CD8-positive, alpha-beta memory T cell (primary cell): Measurements from ENCODE around the gene PDGFC. TPM values are rescaled to one million over a fixed set of nuclear protein-coding genes. Genes with fewer than 3 reads are reported as not detected.

Source experiments
- CTCF ChIA-PET: fragments of 350-600 bp; sonication (Branson Sonifier 250); formaldehyde crosslinking; loops from one replicate; lab custom pipeline; 2021; ENCODE audit warnings: antibody characterized with exemption; lab: Charles Lee
- POLR2A ChIA-PET: fragments of 350-600 bp; sonication (Branson Sonifier 250); formaldehyde crosslinking; loops from one replicate; lab custom pipeline; 2021; ENCODE audit warnings: antibody characterized with exemption; lab: Charles Lee
- DNase-seq, 5 donors: peaks; one replicate each; pipeline versions ENCODE4 v3.0.0 to v3.0.0-alpha.2; 2020 to 2022; ENCODE audit warnings: mixed read lengths in 1 of 5
- H3K27ac ChIP-seq: one replicate; pipeline ENCODE4 v1.7.0; 2013; ENCODE audit warnings: low read depth, mild to moderate bottlenecking, low read length, moderate library complexity
- H3K27me3 ChIP-seq: 2 replicates; pipeline ENCODE4 v1.7.0; 2013; ENCODE audit warnings: low read length, mild to moderate bottlenecking; ENCODE audit not compliant: insufficient read depth, poor library complexity, severe bottlenecking
- H3K36me3 ChIP-seq: 2 replicates; pipeline ENCODE4 v1.7.0; 2013; ENCODE audit warnings: mild to moderate bottlenecking, low read length, moderate library complexity; ENCODE audit not compliant: insufficient read depth
- H3K4me1 ChIP-seq: 2 replicates; pipeline ENCODE4 v1.7.0; 2013; ENCODE audit warnings: mild to moderate bottlenecking, low read length, moderate library complexity; ENCODE audit not compliant: insufficient read depth
- H3K4me3 ChIP-seq: 2 replicates; pipeline ENCODE4 v1.7.0; 2013; ENCODE audit warnings: mild to moderate bottlenecking, low read length
- H3K9me3 ChIP-seq: 2 replicates; pipeline ENCODE4 v1.7.0; 2013; ENCODE audit warnings: mild to moderate bottlenecking, low read length
- H3K27ac Mint-ChIP-seq, 8 donors: one replicate each; pipeline ENCODE4 v1.8.0; 2020 to 2021; ENCODE audit warnings: mixed read lengths in 8 of 8, mild to moderate bottlenecking in 6 of 8, inconsistent platforms in 3 of 8, moderate library complexity in 3 of 8
- H3K27me3 Mint-ChIP-seq, 2 donors: one replicate each; pipeline ENCODE4 v1.8.0; 2020 to 2021; ENCODE audit warnings: mixed read lengths in 2 of 2, mild to moderate bottlenecking in 1 of 2, moderate library complexity in 1 of 2
- H3K36me3 Mint-ChIP-seq, 3 donors: one replicate each; pipeline ENCODE4 v1.8.0; 2020 to 2021; ENCODE audit warnings: mixed read lengths in 3 of 3, inconsistent platforms in 1 of 3, mild to moderate bottlenecking in 1 of 3
- H3K4me1 Mint-ChIP-seq, 3 donors: one replicate each; pipeline ENCODE4 v1.8.0; 2020 to 2021; ENCODE audit warnings: mixed read lengths in 3 of 3, inconsistent platforms in 1 of 3, mild to moderate bottlenecking in 1 of 3
- H3K4me3 Mint-ChIP-seq, 7 donors: one replicate each; pipeline ENCODE4 v1.8.0; 2020 to 2021; ENCODE audit warnings: mixed read lengths in 7 of 7, mild to moderate bottlenecking in 6 of 7, moderate library complexity in 4 of 7, inconsistent platforms in 2 of 7
- H3K9me3 Mint-ChIP-seq, 5 donors: one replicate each; pipeline ENCODE4 v1.8.0; 2020 to 2022; ENCODE audit warnings: mixed read lengths in 5 of 5, mild to moderate bottlenecking in 3 of 5, moderate library complexity in 2 of 5, inconsistent platforms in 1 of 5
- polyA plus RNA-seq: library from polyadenylated mRNA; unstranded; fragments of 300-500 nt; fragmentation: Illumina TruSeq; gene quantifications from one replicate; pipeline ENCODE4 v1.2.3, GENCODE V29; 2021
- total RNA-seq, 2 experiments: library from RNA; stranded (reverse); gene quantifications; one replicate each; pipeline ENCODE4 v1.2.3, GENCODE V29; 2021

PDGFC gene
- total and polyA plus RNA-seq, 3 experiments from 2014 or later: 0.13 TPM; not detected in 2

- no peak for DNase-seq
- Mint-ChIP-seq H3K27me3 (no peaks in the 10 kb centered on the region), H3K27ac (no peak overlapping the region), H3K36me3 (no peaks in the 10 kb centered on the region), H3K9me3 (peaks cover 6 to 18% (median 8%) of the 10 kb centered on the region in 5 donors), H3K4me1 (no peaks in the 10 kb centered on the region), H3K4me3 (no peak overlapping the region)
- Histone ChIP-seq H3K4me1 (no peaks in the 10 kb centered on the region), H3K36me3 (no peaks in the 10 kb centered on the region), H3K4me3 (no peak overlapping the region), H3K27ac (no peak overlapping the region), H3K9me3 (no peaks in the 10 kb centered on the region), H3K27me3 (no peaks in the 10 kb centered on the region)
- POLR2A ChIA-PET: no interaction called here
- CTCF ChIA-PET: no interaction called here
These were observed 247.5 kb downstream of the PDGFC start for GRCh38 chr4:156723951-156724668.

- Mint-ChIP-seq H3K27me3 (no peaks in the 10 kb centered on the region), H3K9me3 (peaks cover 4 to 33% (median 10%) of the 10 kb centered on the region in 5 donors), H3K36me3 (no peaks in the 10 kb centered on the region), H3K27ac (no peak overlapping the region), H3K4me1 (no peaks in the 10 kb centered on the region), H3K4me3 (no peak overlapping the region)
- H3K27me3 ChIP-seq: no peaks in the 10 kb centered on the region
- no peaks in the 10 kb centered on the region for H3K9me3 ChIP-seq
- no peak overlapping the region for H3K4me3 ChIP-seq
- no peak for DNase-seq
- H3K27ac ChIP-seq: no peak overlapping the region
- ChIA-PET POLR2A (no interaction called here), CTCF (no interaction called here)
- H3K36me3 ChIP-seq: no peaks in the 10 kb centered on the region
- no peaks in the 10 kb centered on the region for H3K4me1 ChIP-seq
These were observed 253.4 kb downstream of the PDGFC start for GRCh38 chr4:156718226-156718625.

- H3K4me1 Mint-ChIP-seq: no peaks in the 10 kb centered on the region
- CTCF ChIA-PET: no interaction called here
- no peaks in the 10 kb centered on the region for H3K27me3 ChIP-seq
- H3K4me1 ChIP-seq: no peaks in the 10 kb centered on the region
- no peaks in the 10 kb centered on the region for H3K36me3 ChIP-seq
- H3K9me3 ChIP-seq: no peaks in the 10 kb centered on the region
- no peak overlapping the region for H3K27ac ChIP-seq
- H3K4me3 Mint-ChIP-seq: no peak overlapping the region
- H3K27ac Mint-ChIP-seq: no peak overlapping the region
- no peak overlapping the region for H3K4me3 ChIP-seq
- no peaks in the 10 kb centered on the region for H3K27me3 Mint-ChIP-seq
- no peak for DNase-seq
- H3K36me3 Mint-ChIP-seq: no peaks in the 10 kb centered on the region
- POLR2A ChIA-PET: no interaction called here
- peaks cover 0 to 12% (median 7%) of the 10 kb centered on the region in 5 donors for H3K9me3 Mint-ChIP-seq
These were observed 260.4 kb downstream of the PDGFC start for GRCh38 chr4:156711193-156711590.

Other genes starting within 250 kb of the PDGFC start
- gene GLRB, start 104.4 kb upstream of the PDGFC start, total RNA-seq: not detected
- not detected for gene GLRB, start 104.4 kb upstream of the PDGFC start, polyA plus RNA-seq
- not detected for gene GRIA2, start 248.9 kb upstream of the PDGFC start, total RNA-seq
- not detected for gene GRIA2, start 248.9 kb upstream of the PDGFC start, polyA plus RNA-seq